K562 (cell line): Measurements from ENCODE around the gene PHF10.

Experiments
- NR3C1 ChIP-seq: sonication (generic); formaldehyde crosslinking; IDR thresholded peaks from 2 replicates; pipeline ENCODE4 v1.8.1; 2022; ENCODE audit warnings: missing genetic modification reagents
- RFX1 ChIP-seq: fragments of 450-650 bp; IDR thresholded peaks from 2 replicates; pipeline ENCODE4 v1.6.1; 2016; ENCODE audit warnings: mild to moderate bottlenecking, moderate library complexity
- TF ChIP-seq, protein P1 (sequence below), 2 experiments: fragments of 150-350 bp in 1 of 2; IDR thresholded peaks; 2 replicates each; pipeline ENCODE4 v1.6.1; 2012 to 2016; ENCODE audit warnings: low read depth in 2 of 2, low read length in 2 of 2, mild to moderate bottlenecking in 1 of 2, moderate library complexity in 1 of 2
- TF ChIP-seq, protein P2 (sequence below): fragments of 450-650 bp; IDR thresholded peaks from 2 replicates; pipeline ENCODE4 v1.6.1; 2014; ENCODE audit warnings: low read depth, mild to moderate bottlenecking, moderate library complexity, borderline replicate concordance

DNA sequence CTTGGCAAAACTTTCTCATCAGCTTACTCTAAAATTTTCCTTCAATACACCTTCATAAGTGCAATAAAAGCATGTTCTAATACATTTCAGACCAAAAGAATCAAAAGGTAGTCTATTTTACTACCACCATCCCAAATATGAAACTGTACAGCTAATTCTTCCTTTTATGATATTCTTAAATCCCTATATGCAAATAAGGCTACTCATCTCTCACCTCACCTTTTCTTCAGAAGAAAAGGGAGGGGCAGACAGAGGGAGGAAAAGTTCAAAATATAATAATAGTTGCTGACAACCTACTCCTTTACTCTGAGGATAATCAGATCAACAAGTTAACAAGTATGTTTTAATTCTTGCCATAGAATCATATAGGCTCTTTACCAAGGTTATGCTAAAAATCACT, 15.0 kb downstream of the PHF10 start:
- TF ChIP-seq, protein P1, sequence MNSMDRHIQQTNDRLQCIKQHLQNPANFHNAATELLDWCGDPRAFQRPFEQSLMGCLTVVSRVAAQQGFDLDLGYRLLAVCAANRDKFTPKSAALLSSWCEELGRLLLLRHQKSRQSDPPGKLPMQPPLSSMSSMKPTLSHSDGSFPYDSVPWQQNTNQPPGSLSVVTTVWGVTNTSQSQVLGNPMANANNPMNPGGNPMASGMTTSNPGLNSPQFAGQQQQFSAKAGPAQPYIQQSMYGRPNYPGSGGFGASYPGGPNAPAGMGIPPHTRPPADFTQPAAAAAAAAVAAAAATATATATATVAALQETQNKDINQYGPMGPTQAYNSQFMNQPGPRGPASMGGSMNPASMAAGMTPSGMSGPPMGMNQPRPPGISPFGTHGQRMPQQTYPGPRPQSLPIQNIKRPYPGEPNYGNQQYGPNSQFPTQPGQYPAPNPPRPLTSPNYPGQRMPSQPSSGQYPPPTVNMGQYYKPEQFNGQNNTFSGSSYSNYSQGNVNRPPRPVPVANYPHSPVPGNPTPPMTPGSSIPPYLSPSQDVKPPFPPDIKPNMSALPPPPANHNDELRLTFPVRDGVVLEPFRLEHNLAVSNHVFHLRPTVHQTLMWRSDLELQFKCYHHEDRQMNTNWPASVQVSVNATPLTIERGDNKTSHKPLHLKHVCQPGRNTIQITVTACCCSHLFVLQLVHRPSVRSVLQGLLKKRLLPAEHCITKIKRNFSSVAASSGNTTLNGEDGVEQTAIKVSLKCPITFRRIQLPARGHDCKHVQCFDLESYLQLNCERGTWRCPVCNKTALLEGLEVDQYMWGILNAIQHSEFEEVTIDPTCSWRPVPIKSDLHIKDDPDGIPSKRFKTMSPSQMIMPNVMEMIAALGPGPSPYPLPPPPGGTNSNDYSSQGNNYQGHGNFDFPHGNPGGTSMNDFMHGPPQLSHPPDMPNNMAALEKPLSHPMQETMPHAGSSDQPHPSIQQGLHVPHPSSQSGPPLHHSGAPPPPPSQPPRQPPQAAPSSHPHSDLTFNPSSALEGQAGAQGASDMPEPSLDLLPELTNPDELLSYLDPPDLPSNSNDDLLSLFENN (IDR thresholded peaks at IDR 0.05; ENCODE audit: low read depth in 2 of 2, low read length in 2 of 2), result no peak
- TF ChIP-seq, protein P2, sequence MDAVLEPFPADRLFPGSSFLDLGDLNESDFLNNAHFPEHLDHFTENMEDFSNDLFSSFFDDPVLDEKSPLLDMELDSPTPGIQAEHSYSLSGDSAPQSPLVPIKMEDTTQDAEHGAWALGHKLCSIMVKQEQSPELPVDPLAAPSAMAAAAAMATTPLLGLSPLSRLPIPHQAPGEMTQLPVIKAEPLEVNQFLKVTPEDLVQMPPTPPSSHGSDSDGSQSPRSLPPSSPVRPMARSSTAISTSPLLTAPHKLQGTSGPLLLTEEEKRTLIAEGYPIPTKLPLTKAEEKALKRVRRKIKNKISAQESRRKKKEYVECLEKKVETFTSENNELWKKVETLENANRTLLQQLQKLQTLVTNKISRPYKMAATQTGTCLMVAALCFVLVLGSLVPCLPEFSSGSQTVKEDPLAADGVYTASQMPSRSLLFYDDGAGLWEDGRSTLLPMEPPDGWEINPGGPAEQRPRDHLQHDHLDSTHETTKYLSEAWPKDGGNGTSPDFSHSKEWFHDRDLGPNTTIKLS, result no peak
- TF ChIP-seq RFX1 (no peak), NR3C1 (CRISPR knock-in tag) (no peak)
